Occipital lobe (tissue), 3 donors: ENCODE results near the gene PRKCSH. TPM values are rescaled to one million over a fixed set of nuclear protein-coding genes. Genes with fewer than 3 reads are reported as not detected.

Source experiments
- DNase-seq: peaks from one replicate; lab custom pipeline; 2025; lab: John Stamatoyannopoulos, UW
- small RNA-seq: library from RNA; depleted of rRNA; stranded (forward); fragments of <200 nt; gene quantifications from one replicate; pipeline ENCODE3, GENCODE V24; 2014
- total RNA-seq: library from RNA; depleted of rRNA; stranded (reverse); fragments of >200 nt; gene quantifications from one replicate; pipeline ENCODE4 v1.2.3, GENCODE V29; 2014

PRKCSH gene
- total RNA-seq, 1 donor from 2014 or later: 60.2 TPM

DNA sequence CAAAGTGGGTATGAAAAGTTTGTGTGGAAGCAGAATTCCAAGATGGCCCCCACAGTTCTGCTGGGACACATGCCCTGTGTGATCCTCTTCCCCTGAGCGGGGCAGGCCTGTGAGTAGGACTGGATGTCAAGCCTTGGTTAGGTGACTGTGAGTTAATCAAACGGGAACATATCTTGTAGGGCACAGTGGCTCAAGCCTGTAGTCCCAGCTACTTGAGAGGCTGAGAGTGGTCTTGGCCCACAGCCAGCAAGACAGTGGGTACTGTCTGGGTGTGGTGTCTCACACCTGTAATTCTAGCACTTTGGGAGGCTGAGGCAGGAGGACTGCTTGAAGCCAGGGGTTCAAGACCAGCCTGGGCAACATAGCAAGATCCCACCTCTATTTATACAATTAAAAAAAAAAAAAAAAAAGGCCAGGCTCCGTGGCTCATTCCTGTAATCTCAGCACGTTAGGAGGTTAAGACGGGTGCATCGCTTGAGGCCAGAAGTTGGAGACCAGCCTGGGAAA lies 63.8 kb downstream of the PRKCSH start:
- DNase-seq: no peak

DNA sequence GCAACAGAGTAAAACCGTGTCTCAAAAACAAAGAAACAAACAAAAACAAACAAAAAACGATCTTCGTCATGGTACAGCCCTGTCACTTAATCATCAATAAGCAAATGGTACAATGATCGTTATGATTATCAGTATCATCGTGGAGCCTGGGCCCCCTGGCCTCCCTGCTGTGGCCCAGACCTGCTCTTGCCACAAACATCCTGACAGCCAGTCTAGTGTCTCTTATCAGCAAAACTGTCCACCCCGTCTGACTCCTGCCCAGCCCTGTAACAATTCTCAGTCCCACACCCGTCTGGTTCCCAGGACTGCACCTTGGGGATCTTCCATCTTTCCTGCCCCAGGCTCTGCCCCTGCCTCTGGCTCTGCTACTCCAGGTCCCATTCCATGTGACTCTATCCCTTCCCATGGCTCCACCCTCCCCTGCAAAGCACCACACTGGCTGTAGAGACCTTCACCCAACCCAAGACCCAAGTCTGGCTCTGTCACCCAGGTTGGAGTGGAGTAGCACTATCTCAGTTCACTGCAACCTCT lies 64.5 kb downstream of the PRKCSH start:
- no peak for DNase-seq

Small RNAs within 50 kb of the gene (small RNA-seq; reads per million reads assigned to genes)
- gene MIR7974 (not detected), gene RF00019 (not detected)

Other genes with a start within 250 kb of the PRKCSH start
- 10.6 TPM for gene KANK2, start 238.1 kb upstream of the PRKCSH start, total RNA-seq
- not detected for gene ANGPTL8, start 196.0 kb upstream of the PRKCSH start, total RNA-seq
- gene DOCK6, start 173.1 kb upstream of the PRKCSH start, total RNA-seq: 1.7 TPM
- not detected for gene TSPAN16, start 139.5 kb upstream of the PRKCSH start, total RNA-seq
- 24.0 TPM for gene RAB3D, start 96.0 kb upstream of the PRKCSH start, total RNA-seq
- 28.7 TPM for gene TMEM205, start 89.4 kb upstream of the PRKCSH start, total RNA-seq
- 2.3 TPM for gene CCDC159, start 89.1 kb upstream of the PRKCSH start, total RNA-seq
- gene PLPPR2, start 80.2 kb upstream of the PRKCSH start, total RNA-seq: 28.2 TPM
- 1.6 TPM for gene SWSAP1, start 61.0 kb upstream of the PRKCSH start, total RNA-seq
- gene EPOR, start 51.3 kb upstream of the PRKCSH start, total RNA-seq: 4.8 TPM
- gene RGL3, start 16.3 kb upstream of the PRKCSH start, total RNA-seq: not detected
- gene ODAD3, start 514 bp upstream of the PRKCSH start, total RNA-seq: 0.47 TPM
- 105 TPM for gene ELAVL3, start 45.4 kb downstream of the PRKCSH start, total RNA-seq
- 8.3 TPM for gene ZNF653, start 70.2 kb downstream of the PRKCSH start, total RNA-seq
- gene ECSIT, start 93.5 kb downstream of the PRKCSH start, total RNA-seq: 25.3 TPM
- gene CNN1, start 103.2 kb downstream of the PRKCSH start, total RNA-seq: not detected
- gene ELOF1, start 123.6 kb downstream of the PRKCSH start, total RNA-seq: 14.2 TPM
- gene ACP5, start 142.0 kb downstream of the PRKCSH start, total RNA-seq: 0.78 TPM
- 82.0 TPM for gene ZNF627, start 161.8 kb downstream of the PRKCSH start, total RNA-seq